HepG2 (cell line): ENCODE data around the gene SKIL. TPM values are rescaled to one million over a fixed set of nuclear protein-coding genes. Genes with fewer than 3 reads are reported as not detected.

Experiments used
- ATAC-seq: fragments of 200-7000 bp; cut with Tn5 transposase; 3 replicates; pipeline ENCODE4 v1.9.1; 2020; ENCODE audit warnings: mild to moderate bottlenecking, moderate library complexity
- BruUV-seq: library from RNA; stranded (reverse); fragments of 400-500 nt; replicated peaks from 2 replicates; lab custom pipeline; 2021; lab: Mats Ljungman, UMichigan
- CTCF ChIA-PET: fragments of 300-600 bp; formaldehyde crosslinking; extraction: SDS; loops from one replicate; lab custom pipeline; 2021; ENCODE audit warnings: low total read pairs, inconsistent platforms, low intra/inter-chr PET ratio; lab: Yijun Ruan, JAX
- POLR2A ChIA-PET: fragments of 350-600 bp; sonication (Branson Sonifier 250); formaldehyde crosslinking; loops from one replicate; lab custom pipeline; 2020; ENCODE audit warnings: antibody characterized with exemption, inconsistent platforms; lab: Yijun Ruan, JAX
- DNase-seq: peaks from one replicate; pipeline ENCODE4 v3.0.0-alpha.2; 2015; ENCODE audit warnings: low spot score
- FAIRE-seq: peaks from 3 replicates; lab custom pipeline; 2011; peaks lifted over from hg19 to GRCh38; lab: Jason Lieb, UNC
- H2AFZ ChIP-seq: one replicate; pipeline ENCODE4 v1.6.1; 2011; ENCODE audit warnings: low read length, inconsistent platforms
- H3K27ac ChIP-seq: fragments of 300-600 bp; 3 replicates; pipeline ENCODE4 v1.8.0; 2011; ENCODE audit warnings: mixed run types, mild to moderate bottlenecking, mixed read lengths, low read length, inconsistent platforms; ENCODE audit not compliant: insufficient read depth; ENCODE audit errors: extremely low read length
- H3K27me3 ChIP-seq, 2 experiments: fragments of 200-600 bp in 1 of 2; 2 replicates in 1 of 2; 3 replicates in 1 of 2; pipeline versions ENCODE4 v1.6.0 to v1.8.0; 2011; ENCODE audit warnings: low read length in 2 of 2, mild to moderate bottlenecking in 2 of 2, moderate library complexity in 2 of 2, inconsistent platforms in 1 of 2; ENCODE audit not compliant: insufficient read depth in 2 of 2, control insufficient read depth in 1 of 2
- H3K36me3 ChIP-seq, 2 experiments: fragments of 200-600 bp in 1 of 2; replicated peaks in 1 of 2; 2 replicates in 1 of 2; 3 replicates in 1 of 2; pipeline versions ENCODE4 v1.5.1 to v1.8.0; 2011; ENCODE audit warnings: low read length in 2 of 2, inconsistent platforms in 1 of 2; ENCODE audit not compliant: insufficient read depth in 2 of 2, control insufficient read depth in 1 of 2
- H3K4me1 ChIP-seq: 2 replicates; pipeline ENCODE4 v1.5.1; 2012; ENCODE audit warnings: low read length, inconsistent platforms; ENCODE audit not compliant: insufficient read depth
- H3K4me2 ChIP-seq: 2 replicates; pipeline ENCODE4 v1.6.0; 2011; ENCODE audit warnings: low read depth, low read length, inconsistent platforms
- H3K4me3 ChIP-seq, 3 experiments: fragments of 200-600 bp in 1 of 3; sonication (generic), shearing (Covaris generic) in 1 of 3; replicated peaks in 1 of 3; 2 replicates each; pipeline ENCODE4 v1.5.1; 2011 to 2016; ENCODE audit warnings: low read length in 3 of 3, inconsistent platforms in 2 of 3, low read depth in 2 of 3, mild to moderate bottlenecking in 2 of 3, control low read depth in 1 of 3, mixed read lengths in 1 of 3; ENCODE audit not compliant: insufficient read depth in 1 of 3
- H3K79me2 ChIP-seq: one replicate; pipeline ENCODE4 v1.6.1; 2011; ENCODE audit warnings: low read length, inconsistent platforms; ENCODE audit not compliant: insufficient read depth
- H3K9ac ChIP-seq: 2 replicates; pipeline ENCODE4 v1.6.0; 2011; ENCODE audit warnings: mild to moderate bottlenecking, low read depth, low read length, inconsistent platforms; ENCODE audit not compliant: insufficient read depth
- H3K9me3 ChIP-seq: 2 replicates; pipeline ENCODE4 v1.5.1; 2012; ENCODE audit warnings: mild to moderate bottlenecking, low read length
- H4K20me1 ChIP-seq: 2 replicates; pipeline ENCODE4 v1.6.0; 2011; ENCODE audit warnings: inconsistent platforms, mild to moderate bottlenecking, low read length, moderate library complexity; ENCODE audit not compliant: insufficient read depth
- FOXO1 ChIP-seq: sonication (generic); formaldehyde crosslinking; IDR thresholded peaks from 2 replicates; pipeline ENCODE4 v1.4.0; 2020; ENCODE audit warnings: missing genetic modification reagents
- GPN1 ChIP-seq: sonication (generic); formaldehyde crosslinking; IDR thresholded peaks from 2 replicates; pipeline ENCODE4 v1.5.1; 2020; ENCODE audit warnings: missing genetic modification reagents, borderline replicate concordance
- ZNF20 ChIP-seq: sonication (generic); formaldehyde crosslinking; IDR thresholded peaks from 2 replicates; pipeline ENCODE4 v1.4.0; 2020; ENCODE audit warnings: mild to moderate bottlenecking, moderate library complexity, missing genetic modification reagents
- ZNF569 ChIP-seq: sonication (generic); formaldehyde crosslinking; IDR thresholded peaks from 2 replicates; pipeline ENCODE4 v1.5.0; 2020; ENCODE audit warnings: mild to moderate bottlenecking, missing genetic modification reagents, moderate library complexity, borderline replicate concordance
- ZNF646 ChIP-seq: sonication (generic); formaldehyde crosslinking; IDR thresholded peaks from 2 replicates; pipeline ENCODE4 v1.9.0; 2021; ENCODE audit warnings: mild to moderate bottlenecking, missing genetic modification reagents
- ZNF841 ChIP-seq: sonication (generic); formaldehyde crosslinking; IDR thresholded peaks from 2 replicates; pipeline ENCODE4 v1.8.1; 2023; ENCODE audit warnings: missing genetic modification reagents, borderline replicate concordance
- WGBS: methylation state at CpG from one replicate; pipeline ENCODE4 v1.1.6; 2017; ENCODE audit warnings: low lambda C conversion rate; 5-methylcytosine and 5-hydroxymethylcytosine counted together
- in situ Hi-C: cut with HindIII; loops from 2 replicates; pipeline ENCODE4 v1.10.0; 2017; ENCODE audit warnings: low pct_unique_long_range_greater_than_20kb; ENCODE audit not compliant: extremely low pct_ligation_motif_present
- intact Hi-C: fragments of 100-400 bp; cut with micrococcal nuclease; formaldehyde crosslinking; loops from one replicate; pipeline ENCODE4 v1.10.0; 2022; ENCODE audit not compliant: unreplicated experiment
- polyA plus RNA-seq, 8 experiments: library from polyadenylated mRNA; depleted of rRNA in 3 of 8; stranded (reverse) in 7 of 8; unstranded in 1 of 8; fragments of >200 nt; fragmentation: Illumina TruSeq in 4 of 8; extraction: Trizol in 4 of 8; gene quantifications; 2 replicates each; pipeline versions ENCODE4 v1.2.1 to v1.2.3, GENCODE V29; 2011 to 2016; ENCODE audit warnings: low read depth in 4 of 8, missing spikeins in 1 of 8, mixed read lengths in 1 of 8; ENCODE audit not compliant: insufficient read depth in 1 of 8
- total RNA-seq, 5 experiments: library from RNA; depleted of rRNA; stranded (reverse); fragments of >200 nt; fragmentation: Illumina TruSeq; extraction: Trizol; gene quantifications; 2 replicates each; pipeline ENCODE4 v1.2.3, GENCODE V29; 2016; ENCODE audit warnings: low read depth in 1 of 5

SKIL gene
- total and polyA plus RNA-seq, 2 of the 13 experiments (the other 11 are each of a cell fraction or from before 2014, with no cell fraction given) = 5.2 to 20.7 TPM

GRCh38 chr3:170417090-170417489, 59.6 kb downstream of the SKIL start:
- no peak for TF ChIP-seq ZNF841 (CRISPR knock-in tag)
- TF ChIP-seq GPN1 = no peak
- no peak for TF ChIP-seq FOXO1 (CRISPR knock-in tag)
- no peak for TF ChIP-seq ZNF569
- TF ChIP-seq ZNF646 (CRISPR knock-in tag) = no peak
- no peak for TF ChIP-seq ZNF20 (CRISPR knock-in tag)

More at GRCh38 chr3:170417090-170417489, 59.6 kb downstream of the SKIL start:
- no peak overlapping the region for H3K27ac ChIP-seq
- FAIRE-seq (no peak), ATAC-seq (no peak), DNase-seq (no peak)
- no peaks in the 10 kb centered on the region for H4K20me1 ChIP-seq
- no peaks in the 10 kb centered on the region for H3K36me3 ChIP-seq
- ChIA-PET POLR2A (no interaction called here), CTCF (no interaction called here)
- no peaks in the 10 kb centered on the region; a peak in 1 of 5 replicates for H3K27me3 ChIP-seq
- in situ Hi-C loops (loop anchor here (10.0 kb wide), 1 partner anchor 278 kb away; no protein-coding TSS in a partner anchor), intact Hi-C loops (no loop called here)
- H3K9ac ChIP-seq = no peak overlapping the region
- no TSS peak for BruUV-seq
- no peak overlapping the region for H3K4me3 ChIP-seq
- H3K4me2 ChIP-seq = no peak overlapping the region
- no peaks in the 10 kb centered on the region for H3K9me3 ChIP-seq
- peaks cover 40% of the 10 kb centered on the region for H3K4me1 ChIP-seq
- H2AFZ ChIP-seq = no peak overlapping the region
- H3K79me2 ChIP-seq = no peaks in the 10 kb centered on the region
- WGBS = 88% methylated on average over 1 of the region's 1 CpG
